ENCODE measurements around the gene DUSP1. TPM values are rescaled to one million over a fixed set of nuclear protein-coding genes. Genes with fewer than 3 reads are reported as not detected.

The DUSP1 gene
- polyA plus RNA-seq, 1 donor from 2014 or later = 48.3 TPM

DNA sequence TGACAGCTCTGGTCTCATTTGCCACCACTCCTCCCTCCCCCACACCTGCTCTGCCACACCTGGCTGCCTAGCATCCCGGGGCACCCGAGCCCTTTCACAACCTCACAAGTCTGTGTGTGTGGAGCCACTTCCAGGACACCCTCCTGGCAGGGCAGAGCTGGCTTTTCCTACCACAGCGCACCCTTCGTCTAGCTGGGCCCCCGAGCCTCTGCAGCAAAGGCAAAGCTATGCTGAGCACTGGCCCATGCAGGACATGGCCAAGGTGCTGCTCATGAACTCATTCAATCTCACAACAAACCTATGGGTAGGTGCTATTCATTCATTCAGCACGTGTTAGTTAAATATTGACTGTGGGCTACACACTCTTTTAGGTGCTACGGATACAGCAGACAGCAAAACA, 43.4 kb downstream of the DUSP1 start:
- TF ChIP-seq, protein P1, sequence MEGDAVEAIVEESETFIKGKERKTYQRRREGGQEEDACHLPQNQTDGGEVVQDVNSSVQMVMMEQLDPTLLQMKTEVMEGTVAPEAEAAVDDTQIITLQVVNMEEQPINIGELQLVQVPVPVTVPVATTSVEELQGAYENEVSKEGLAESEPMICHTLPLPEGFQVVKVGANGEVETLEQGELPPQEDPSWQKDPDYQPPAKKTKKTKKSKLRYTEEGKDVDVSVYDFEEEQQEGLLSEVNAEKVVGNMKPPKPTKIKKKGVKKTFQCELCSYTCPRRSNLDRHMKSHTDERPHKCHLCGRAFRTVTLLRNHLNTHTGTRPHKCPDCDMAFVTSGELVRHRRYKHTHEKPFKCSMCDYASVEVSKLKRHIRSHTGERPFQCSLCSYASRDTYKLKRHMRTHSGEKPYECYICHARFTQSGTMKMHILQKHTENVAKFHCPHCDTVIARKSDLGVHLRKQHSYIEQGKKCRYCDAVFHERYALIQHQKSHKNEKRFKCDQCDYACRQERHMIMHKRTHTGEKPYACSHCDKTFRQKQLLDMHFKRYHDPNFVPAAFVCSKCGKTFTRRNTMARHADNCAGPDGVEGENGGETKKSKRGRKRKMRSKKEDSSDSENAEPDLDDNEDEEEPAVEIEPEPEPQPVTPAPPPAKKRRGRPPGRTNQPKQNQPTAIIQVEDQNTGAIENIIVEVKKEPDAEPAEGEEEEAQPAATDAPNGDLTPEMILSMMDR (IDR thresholded peaks at IDR 0.05; ENCODE audit: poor library complexity, severe bottlenecking) = no peak
- TF ChIP-seq POLR2AphosphoS5 (IDR thresholded peaks at IDR 0.05) (no peak), RAD21 (conservative IDR thresholded peaks at IDR 0.05) (no peak), MXI1 (conservative IDR thresholded peaks at IDR 0.05; ENCODE audit: poor library complexity, severe bottlenecking) (no peak), SMC3 (conservative IDR thresholded peaks at IDR 0.05; ENCODE audit: poor library complexity) (no peak), EP300 (conservative IDR thresholded peaks at IDR 0.05; ENCODE audit: poor library complexity, severe bottlenecking) (no peak), TAF1 (IDR thresholded peaks at IDR 0.05; ENCODE audit: low read depth) (no peak)
- TF ChIP-seq, protein P2, sequence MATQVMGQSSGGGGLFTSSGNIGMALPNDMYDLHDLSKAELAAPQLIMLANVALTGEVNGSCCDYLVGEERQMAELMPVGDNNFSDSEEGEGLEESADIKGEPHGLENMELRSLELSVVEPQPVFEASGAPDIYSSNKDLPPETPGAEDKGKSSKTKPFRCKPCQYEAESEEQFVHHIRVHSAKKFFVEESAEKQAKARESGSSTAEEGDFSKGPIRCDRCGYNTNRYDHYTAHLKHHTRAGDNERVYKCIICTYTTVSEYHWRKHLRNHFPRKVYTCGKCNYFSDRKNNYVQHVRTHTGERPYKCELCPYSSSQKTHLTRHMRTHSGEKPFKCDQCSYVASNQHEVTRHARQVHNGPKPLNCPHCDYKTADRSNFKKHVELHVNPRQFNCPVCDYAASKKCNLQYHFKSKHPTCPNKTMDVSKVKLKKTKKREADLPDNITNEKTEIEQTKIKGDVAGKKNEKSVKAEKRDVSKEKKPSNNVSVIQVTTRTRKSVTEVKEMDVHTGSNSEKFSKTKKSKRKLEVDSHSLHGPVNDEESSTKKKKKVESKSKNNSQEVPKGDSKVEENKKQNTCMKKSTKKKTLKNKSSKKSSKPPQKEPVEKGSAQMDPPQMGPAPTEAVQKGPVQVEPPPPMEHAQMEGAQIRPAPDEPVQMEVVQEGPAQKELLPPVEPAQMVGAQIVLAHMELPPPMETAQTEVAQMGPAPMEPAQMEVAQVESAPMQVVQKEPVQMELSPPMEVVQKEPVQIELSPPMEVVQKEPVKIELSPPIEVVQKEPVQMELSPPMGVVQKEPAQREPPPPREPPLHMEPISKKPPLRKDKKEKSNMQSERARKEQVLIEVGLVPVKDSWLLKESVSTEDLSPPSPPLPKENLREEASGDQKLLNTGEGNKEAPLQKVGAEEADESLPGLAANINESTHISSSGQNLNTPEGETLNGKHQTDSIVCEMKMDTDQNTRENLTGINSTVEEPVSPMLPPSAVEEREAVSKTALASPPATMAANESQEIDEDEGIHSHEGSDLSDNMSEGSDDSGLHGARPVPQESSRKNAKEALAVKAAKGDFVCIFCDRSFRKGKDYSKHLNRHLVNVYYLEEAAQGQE (IDR thresholded peaks at IDR 0.05; ENCODE audit: borderline replicate concordance) = no peak
- H4K20me1 ChIP-seq (ENCODE audit: insufficient read depth) = no peaks in the 10 kb centered on the region
- no peak overlapping the region for H2AFZ ChIP-seq (ENCODE audit: low read depth, low read length)
- H3K36me3 ChIP-seq (ENCODE audit: insufficient read depth, low read length) = no peaks in the 10 kb centered on the region
- no peaks in the 10 kb centered on the region for H3K9me2 ChIP-seq (ENCODE audit: insufficient read depth, low read length)
- H3K4me3 ChIP-seq (ENCODE audit: low read length) = no peak overlapping the region
- H3K79me2 ChIP-seq (replicated peaks; ENCODE audit: insufficient read depth, low read length) = no peaks in the 10 kb centered on the region
- no peak overlapping the region for H3K27ac ChIP-seq (ENCODE audit: low read length)
- no peaks in the 10 kb centered on the region for H3K9me3 ChIP-seq (ENCODE audit: low read length)
- H3K4me2 ChIP-seq (ENCODE audit: low read length) = no peak overlapping the region
- no peaks in the 10 kb centered on the region for H3K27me3 ChIP-seq (ENCODE audit: insufficient read depth, low read depth, low read length)
- H3K9ac ChIP-seq (ENCODE audit: low read length) = no peak overlapping the region
- no peaks in the 10 kb centered on the region for H3F3A ChIP-seq (ENCODE audit: insufficient read depth, low read length, poor library complexity, severe bottlenecking)

DNA sequence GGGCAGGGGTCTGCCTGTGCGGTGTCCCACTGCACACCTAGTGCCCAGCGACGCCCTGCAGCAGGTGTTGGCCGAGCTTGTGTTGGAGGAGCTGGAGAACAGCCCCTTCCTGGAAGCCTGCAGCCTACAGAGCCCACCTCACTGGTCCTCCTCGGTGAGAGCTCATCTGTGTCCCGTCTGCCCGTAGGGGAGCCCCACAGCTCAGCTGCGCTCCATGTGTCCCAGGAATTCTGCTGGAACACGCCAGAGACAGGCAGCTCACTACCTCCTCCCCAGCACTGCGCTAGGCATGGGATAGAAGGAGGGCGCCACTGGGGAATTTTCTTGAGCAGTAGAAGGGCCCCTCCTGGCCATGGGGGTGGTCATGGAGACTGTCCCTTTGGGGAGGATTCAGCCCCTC, 44.0 kb downstream of the DUSP1 start:
- Histone ChIP-seq H4K20me1 (ENCODE audit: insufficient read depth) (no peaks in the 10 kb centered on the region), H2AFZ (ENCODE audit: low read depth, low read length) (no peak overlapping the region), H3K9me3 (ENCODE audit: low read length) (no peaks in the 10 kb centered on the region), H3K9ac (ENCODE audit: low read length) (no peak overlapping the region), H3K27me3 (ENCODE audit: insufficient read depth, low read depth, low read length) (no peaks in the 10 kb centered on the region), H3F3A (ENCODE audit: insufficient read depth, low read length, poor library complexity, severe bottlenecking) (no peaks in the 10 kb centered on the region), H3K4me2 (ENCODE audit: low read length) (no peak overlapping the region), H3K4me3 (ENCODE audit: low read length) (no peak overlapping the region), H3K9me2 (ENCODE audit: insufficient read depth, low read length) (no peaks in the 10 kb centered on the region), H3K27ac (ENCODE audit: low read length) (no peak overlapping the region), H3K36me3 (ENCODE audit: insufficient read depth, low read length) (no peaks in the 10 kb centered on the region), H3K79me2 (replicated peaks; ENCODE audit: insufficient read depth, low read length) (no peaks in the 10 kb centered on the region)
- no peak for TF ChIP-seq TAF1 (IDR thresholded peaks at IDR 0.05; ENCODE audit: low read depth)
- TF ChIP-seq SMC3 (conservative IDR thresholded peaks at IDR 0.05; ENCODE audit: poor library complexity) = no peak
- no peak for TF ChIP-seq RAD21 (conservative IDR thresholded peaks at IDR 0.05)
- TF ChIP-seq EP300 (conservative IDR thresholded peaks at IDR 0.05; ENCODE audit: poor library complexity, severe bottlenecking) = no peak
- TF ChIP-seq, protein P2 (IDR thresholded peaks at IDR 0.05; ENCODE audit: borderline replicate concordance) = no peak
- TF ChIP-seq EZH2 (IDR thresholded peaks at IDR 0.05; ENCODE audit: borderline replicate concordance, insufficient read depth, low read length, poor library complexity, severe bottlenecking) = no peak
- no peak for TF ChIP-seq POLR2AphosphoS5 (IDR thresholded peaks at IDR 0.05)
- no peak for TF ChIP-seq MXI1 (conservative IDR thresholded peaks at IDR 0.05; ENCODE audit: poor library complexity, severe bottlenecking)
- TF ChIP-seq, protein P1 (IDR thresholded peaks at IDR 0.05; ENCODE audit: poor library complexity, severe bottlenecking) = no peak

Measured in neural cell (in vitro differentiated cells).